KMS-11 (cell line): Measurements from ENCODE around the gene KLHL11.
A peak's percentile ranks its signal among the peaks of the same experiment; 100 is the strongest.
"Not testable (repeated sequence)": the region's sequence is repeated elsewhere in the genome, so short reads cannot be mapped to it uniquely, and the experiment has no call there.

ENCODE experiments used
- H2AFZ ChIP-seq: fragments of 200-600 bp; sonication (generic); 2 replicates; pipeline ENCODE4 v1.6.1; 2016; ENCODE audit warnings: antibody characterized with exemption, mixed run types, low read depth
- H3K27ac ChIP-seq: fragments of 200-600 bp; sonication (generic); 2 replicates; pipeline ENCODE4 v1.6.1; 2016; ENCODE audit warnings: mild to moderate bottlenecking, mixed run types
- H3K27me3 ChIP-seq: fragments of 200-600 bp; sonication (generic); 2 replicates; pipeline ENCODE4 v1.6.1; 2017; ENCODE audit warnings: mild to moderate bottlenecking, low read depth, mixed run types, moderate library complexity; ENCODE audit not compliant: insufficient read depth
- H3K36me3 ChIP-seq: fragments of 200-600 bp; sonication (generic); 2 replicates; pipeline ENCODE4 v1.6.1; 2017; ENCODE audit warnings: mild to moderate bottlenecking, mixed run types; ENCODE audit not compliant: insufficient read depth
- H3K4me1 ChIP-seq: fragments of 200-600 bp; sonication (generic); 2 replicates; pipeline ENCODE4 v1.6.1; 2016; ENCODE audit warnings: mild to moderate bottlenecking, low read depth, mixed run types; ENCODE audit not compliant: poor library complexity, severe bottlenecking
- H3K4me2 ChIP-seq: fragments of 200-600 bp; sonication (generic); 2 replicates; pipeline ENCODE4 v1.7.0; 2016; ENCODE audit warnings: mild to moderate bottlenecking, mixed run types
- H3K4me3 ChIP-seq: fragments of 200-600 bp; sonication (generic); IDR thresholded peaks from 2 replicates; pipeline ENCODE4 v1.6.1; 2017; ENCODE audit warnings: low read depth, low read length, mixed read lengths; ENCODE audit not compliant: insufficient read depth
- H3K79me2 ChIP-seq: fragments of 200-600 bp; sonication (generic); 2 replicates; pipeline ENCODE4 v1.6.1; 2016; ENCODE audit warnings: low read depth, mixed run types; ENCODE audit not compliant: insufficient read depth
- H3K9ac ChIP-seq: fragments of 200-600 bp; sonication (generic); 2 replicates; pipeline ENCODE4 v1.6.1; 2016; ENCODE audit warnings: mild to moderate bottlenecking, mixed run types
- H4K20me1 ChIP-seq: fragments of 200-600 bp; sonication (generic); 2 replicates; pipeline ENCODE4 v1.6.1; 2016; ENCODE audit warnings: mild to moderate bottlenecking, mixed run types; ENCODE audit not compliant: insufficient read depth
- CTCF ChIP-seq: fragments of 200-600 bp; sonication (generic); conservative IDR thresholded peaks from 2 replicates; pipeline ENCODE4 v1.6.1; 2017; ENCODE audit warnings: low read depth, mild to moderate bottlenecking, antibody characterized with exemption, low read length, moderate library complexity, mixed read lengths

KLHL11 gene

DNA sequence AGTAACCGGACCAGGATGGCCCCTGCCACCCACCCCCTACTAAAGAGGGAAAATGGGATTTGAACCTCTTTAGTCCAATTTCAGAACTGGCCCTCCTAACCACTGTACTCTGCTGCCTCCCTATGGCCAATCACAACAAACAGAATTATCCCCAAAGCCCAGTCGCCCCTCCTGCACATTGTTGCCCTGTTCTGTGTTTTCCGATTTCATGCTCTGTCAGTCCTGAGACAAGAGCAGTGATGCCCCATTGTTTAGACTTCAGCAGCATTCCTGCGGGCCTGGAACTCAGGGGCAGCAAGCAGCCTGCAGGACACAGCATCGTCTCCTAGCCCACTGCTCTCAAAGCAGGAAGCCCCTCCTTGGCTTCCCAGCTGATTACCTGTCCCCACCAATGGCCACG lies 20.5 kb upstream of the KLHL11 start:
- TF ChIP-seq CTCF, result peak; percentile 64
- Histone ChIP-seq H3K27ac (no peak overlapping the region), H3K27me3 (no peaks in the 10 kb centered on the region), H3K9ac (no peak overlapping the region), H3K4me3 (no peak overlapping the region), H3K36me3 (peaks cover 23% of the 10 kb centered on the region), H3K4me2 (no peak overlapping the region), H3K4me1 (no peaks in the 10 kb centered on the region), H4K20me1 (no peaks in the 10 kb centered on the region), H3K79me2 (no peaks in the 10 kb centered on the region), H2AFZ (no peak overlapping the region)

DNA sequence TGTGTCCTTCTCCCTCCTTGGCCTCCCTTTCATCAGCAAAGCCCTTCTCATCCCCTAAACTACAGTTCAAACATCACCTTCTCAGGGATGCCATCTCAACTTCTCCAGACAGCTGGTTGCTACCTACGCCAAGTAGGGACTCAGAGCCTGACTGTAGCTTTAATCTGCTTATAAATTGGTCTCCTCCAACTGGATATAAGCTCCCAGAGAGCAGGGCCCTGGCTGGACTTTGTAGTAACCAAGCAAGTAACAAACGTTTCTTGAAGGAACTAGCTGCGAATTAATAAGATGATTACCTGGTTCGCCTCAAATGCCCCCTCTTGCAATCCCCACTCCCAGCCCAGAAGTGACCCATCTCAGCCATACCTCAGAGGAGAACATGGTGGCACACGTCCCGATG lies 17.5 kb upstream of the KLHL11 start:
- Histone ChIP-seq H3K4me2 (no peak overlapping the region), H3K79me2 (no peaks in the 10 kb centered on the region), H3K36me3 (peaks cover 33% of the 10 kb centered on the region; the same call in 1 of the 2 replicates), H4K20me1 (no peaks in the 10 kb centered on the region), H2AFZ (no peak overlapping the region), H3K4me3 (no peak overlapping the region), H3K27ac (no peak overlapping the region), H3K9ac (no peak overlapping the region), H3K27me3 (no peaks in the 10 kb centered on the region), H3K4me1 (no peaks in the 10 kb centered on the region)
- no peak for TF ChIP-seq CTCF

DNA sequence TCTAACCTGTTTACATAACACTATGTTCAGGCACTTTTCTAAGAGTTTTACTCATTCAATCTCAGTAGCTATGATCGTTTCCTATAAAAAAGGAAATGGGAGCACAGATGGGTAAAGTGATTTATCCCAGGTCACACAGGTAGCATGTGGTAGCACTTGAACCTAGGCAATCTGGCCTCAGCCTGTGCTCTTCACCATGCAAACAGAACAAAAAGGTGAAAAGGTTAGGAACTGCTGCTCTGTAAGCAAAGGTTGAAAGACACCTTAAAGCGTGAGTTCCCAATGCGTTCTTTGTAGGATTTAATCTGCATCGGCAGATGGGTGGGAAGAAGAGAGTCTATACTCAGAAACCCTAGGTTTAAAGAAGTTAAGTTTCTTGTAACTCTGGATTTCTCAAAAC lies 14.9 kb upstream of the KLHL11 start:
- no peak overlapping the region for H2AFZ ChIP-seq
- no peaks in the 10 kb centered on the region for H4K20me1 ChIP-seq
- H3K79me2 ChIP-seq, result no peaks in the 10 kb centered on the region
- peaks cover 24% of the 10 kb centered on the region; the same call in 1 of the 2 replicates for H3K36me3 ChIP-seq
- TF ChIP-seq CTCF, result no peak
- no peaks in the 10 kb centered on the region for H3K27me3 ChIP-seq
- H3K27ac ChIP-seq, result no peak overlapping the region
- H3K4me3 ChIP-seq, result no peak overlapping the region
- no peak overlapping the region for H3K4me2 ChIP-seq
- no peak overlapping the region for H3K9ac ChIP-seq
- H3K4me1 ChIP-seq, result no peaks in the 10 kb centered on the region

DNA sequence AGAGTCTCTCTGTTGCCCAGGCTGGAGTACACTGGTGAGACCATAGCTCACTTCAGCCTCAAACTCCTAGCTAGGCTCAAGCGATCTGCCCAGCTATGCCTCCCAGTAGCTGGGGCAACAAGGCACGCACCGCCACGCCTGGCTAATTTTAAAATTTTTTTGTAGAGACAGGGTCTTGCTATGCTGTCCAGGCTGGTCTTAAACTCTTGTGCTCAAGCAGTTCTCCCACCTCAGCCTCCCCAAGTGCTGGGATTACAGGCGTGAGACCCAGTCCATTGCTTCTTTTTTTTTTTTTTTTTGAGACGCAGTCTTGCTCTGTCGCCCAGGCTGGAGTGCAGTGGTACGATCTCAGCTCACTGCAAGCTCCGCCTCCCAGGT lies 9.1 kb upstream of the KLHL11 start:
- not testable (repeated sequence) for H3K4me2 ChIP-seq, H3K9ac ChIP-seq, H3K4me3 ChIP-seq, H3K27me3 ChIP-seq, H3K4me1 ChIP-seq, H3K27ac ChIP-seq, H2AFZ ChIP-seq, H3K79me2 ChIP-seq, H4K20me1 ChIP-seq
- H3K36me3 ChIP-seq, result peaks cover 18% of the 10 kb centered on the region; the same call in 1 of the 2 replicates

DNA sequence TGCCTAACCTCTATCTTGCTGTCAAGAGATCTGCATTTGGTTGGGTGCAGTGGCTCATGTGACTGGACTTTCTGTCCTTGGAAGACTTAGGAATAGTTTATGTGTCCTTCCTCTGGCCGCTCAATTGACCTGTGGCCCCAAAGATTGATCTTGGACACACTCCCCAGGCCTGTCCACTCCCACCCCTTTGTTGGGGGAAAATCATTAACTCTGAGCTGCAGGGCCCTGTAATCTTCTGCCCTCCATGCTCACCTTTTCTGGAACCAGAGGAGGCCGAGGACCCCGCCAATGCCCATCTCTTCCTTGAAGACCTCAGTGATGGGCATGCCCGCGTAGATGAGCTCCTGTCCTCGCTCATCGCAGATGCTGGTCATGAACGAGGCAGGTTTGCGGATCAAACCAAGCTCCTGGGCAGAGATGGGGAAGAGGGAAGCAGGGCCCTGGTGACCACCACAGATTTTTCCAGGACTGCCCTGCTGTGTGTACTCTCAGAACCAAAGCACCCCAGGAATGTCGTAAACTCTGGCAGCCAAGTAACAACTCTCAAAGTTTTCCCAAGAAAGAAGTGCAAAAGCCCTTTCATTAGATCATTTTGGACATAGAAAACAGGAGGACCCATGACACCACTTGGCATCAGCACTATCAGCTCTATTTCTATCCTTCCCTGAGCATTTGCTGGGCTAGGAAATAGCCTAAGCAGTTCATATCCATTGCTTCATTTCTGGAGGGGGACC lies 8.5 kb upstream of the KLHL11 start:
- Histone ChIP-seq H3K4me1 (no peaks in the 10 kb centered on the region), H3K36me3 (peaks cover 16% of the 10 kb centered on the region; the same call in 1 of the 2 replicates), H3K4me3 (no peak overlapping the region), H3K79me2 (no peaks in the 10 kb centered on the region), H3K27me3 (no peaks in the 10 kb centered on the region), H3K4me2 (no peak overlapping the region), H4K20me1 (no peaks in the 10 kb centered on the region), H3K27ac (no peak overlapping the region), H3K9ac (no peak overlapping the region), H2AFZ (no peak overlapping the region)
- TF ChIP-seq CTCF, result no peak
